Neural cell (in vitro differentiated cells): ENCODE results near the gene ANKS3.

ENCODE experiments used
- EP300 ChIP-seq: fragments of 450-650 bp; conservative IDR thresholded peaks from 2 replicates; pipeline ENCODE4 v1.6.1; 2014; ENCODE audit warnings: antibody characterized with exemption, mild to moderate bottlenecking, moderate library complexity; ENCODE audit not compliant: poor library complexity, severe bottlenecking
- EZH2 ChIP-seq: fragments of 200-600, 300-800 bp; shearing (Covaris generic), sonication (generic); IDR thresholded peaks from 2 replicates; pipeline ENCODE4 v1.6.1; 2014; ENCODE audit warnings: antibody characterized with exemption, low read length, borderline replicate concordance, mild to moderate bottlenecking; ENCODE audit not compliant: insufficient read depth, poor library complexity, severe bottlenecking
- POLR2AphosphoS5 ChIP-seq: IDR thresholded peaks from 2 replicates; pipeline ENCODE4 v1.6.1; 2012
- TAF1 ChIP-seq: IDR thresholded peaks from 2 replicates; pipeline ENCODE4 v1.6.1; 2012; ENCODE audit warnings: low read depth
- TF ChIP-seq, protein P1 (sequence below): fragments of 450-650 bp; IDR thresholded peaks from 2 replicates; pipeline ENCODE4 v1.5.1; 2014; ENCODE audit warnings: antibody characterized with exemption, mild to moderate bottlenecking, moderate library complexity; ENCODE audit not compliant: poor library complexity, severe bottlenecking

- TF ChIP-seq, protein P1, sequence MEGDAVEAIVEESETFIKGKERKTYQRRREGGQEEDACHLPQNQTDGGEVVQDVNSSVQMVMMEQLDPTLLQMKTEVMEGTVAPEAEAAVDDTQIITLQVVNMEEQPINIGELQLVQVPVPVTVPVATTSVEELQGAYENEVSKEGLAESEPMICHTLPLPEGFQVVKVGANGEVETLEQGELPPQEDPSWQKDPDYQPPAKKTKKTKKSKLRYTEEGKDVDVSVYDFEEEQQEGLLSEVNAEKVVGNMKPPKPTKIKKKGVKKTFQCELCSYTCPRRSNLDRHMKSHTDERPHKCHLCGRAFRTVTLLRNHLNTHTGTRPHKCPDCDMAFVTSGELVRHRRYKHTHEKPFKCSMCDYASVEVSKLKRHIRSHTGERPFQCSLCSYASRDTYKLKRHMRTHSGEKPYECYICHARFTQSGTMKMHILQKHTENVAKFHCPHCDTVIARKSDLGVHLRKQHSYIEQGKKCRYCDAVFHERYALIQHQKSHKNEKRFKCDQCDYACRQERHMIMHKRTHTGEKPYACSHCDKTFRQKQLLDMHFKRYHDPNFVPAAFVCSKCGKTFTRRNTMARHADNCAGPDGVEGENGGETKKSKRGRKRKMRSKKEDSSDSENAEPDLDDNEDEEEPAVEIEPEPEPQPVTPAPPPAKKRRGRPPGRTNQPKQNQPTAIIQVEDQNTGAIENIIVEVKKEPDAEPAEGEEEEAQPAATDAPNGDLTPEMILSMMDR, result no peak
- no peak for TF ChIP-seq POLR2AphosphoS5
- TF ChIP-seq TAF1, result no peak
- no peak for TF ChIP-seq EP300
- no peak for TF ChIP-seq EZH2
These were observed 46.2 kb upstream of the ANKS3 start for GRCh38 chr16:4780235-4780634.
